HG03103 (cell line): ENCODE data around the gene SMYD3.

Experiments used
- ATAC-seq: cut with Tn5 transposase; IDR thresholded peaks from one replicate; pipeline ENCODE4 v1.9.1; 2021; ENCODE audit warnings: low read depth; ENCODE audit not compliant: unreplicated experiment

The SMYD3 gene

GRCh38 chr1:246221485-246222255, 285.4 kb downstream of the SMYD3 start:
- no peak for ATAC-seq

- no peak for ATAC-seq
These were observed 286.5 kb downstream of the SMYD3 start for GRCh38 chr1:246220495-246221065.

GRCh38 chr1:246219508-246220030, 287.5 kb downstream of the SMYD3 start:
- ATAC-seq, result peak; percentile 35

- ATAC-seq, result no peak
These were observed 288.4 kb downstream of the SMYD3 start for GRCh38 chr1:246218686-246219085.

- no peak for ATAC-seq
These were observed 290.2 kb downstream of the SMYD3 start for GRCh38 chr1:246216906-246217305.

GRCh38 chr1:246215510-246215903, 291.6 kb downstream of the SMYD3 start:
- no peak for ATAC-seq

GRCh38 chr1:246214708-246215509, 292.2 kb downstream of the SMYD3 start:
- ATAC-seq, result peak; percentile 98

GRCh38 chr1:246213947-246214346, 293.1 kb downstream of the SMYD3 start:
- no peak for ATAC-seq

GRCh38 chr1:246213502-246213901, 293.6 kb downstream of the SMYD3 start:
- no peak for ATAC-seq

GRCh38 chr1:246213036-246213435, 294.0 kb downstream of the SMYD3 start:
- ATAC-seq, result no peak

- no peak for ATAC-seq
These were observed 295.1 kb downstream of the SMYD3 start for GRCh38 chr1:246212013-246212412.

GRCh38 chr1:246210756-246211155, 296.3 kb downstream of the SMYD3 start:
- ATAC-seq, result no peak

GRCh38 chr1:246208105-246208504, 299.0 kb downstream of the SMYD3 start:
- ATAC-seq, result no peak

GRCh38 chr1:246203180-246203579, 303.9 kb downstream of the SMYD3 start:
- no peak for ATAC-seq

GRCh38 chr1:246200738-246201137, 306.3 kb downstream of the SMYD3 start:
- ATAC-seq, result no peak

- ATAC-seq, result no peak
These were observed 306.9 kb downstream of the SMYD3 start for GRCh38 chr1:246200225-246200624.

- ATAC-seq, result no peak
These were observed 307.9 kb downstream of the SMYD3 start for GRCh38 chr1:246199086-246199645.

- no peak for ATAC-seq
These were observed 308.8 kb downstream of the SMYD3 start for GRCh38 chr1:246198115-246198816.

- no peak for ATAC-seq
These were observed 310.0 kb downstream of the SMYD3 start for GRCh38 chr1:246197076-246197475.

GRCh38 chr1:246195296-246195695, 311.8 kb downstream of the SMYD3 start:
- no peak for ATAC-seq
